GM04504 (cell line): Measurements from ENCODE around the gene SH3GL2.
"Not testable (repeated sequence)": the region's sequence is repeated elsewhere in the genome, so short reads cannot be mapped to it uniquely, and the experiment has no call there.

Source experiments
- DNase-seq: peaks from one replicate; pipeline ENCODE4 v3.0.0-alpha.2; 2012; ENCODE audit warnings: low read depth

SH3GL2 gene

DNA sequence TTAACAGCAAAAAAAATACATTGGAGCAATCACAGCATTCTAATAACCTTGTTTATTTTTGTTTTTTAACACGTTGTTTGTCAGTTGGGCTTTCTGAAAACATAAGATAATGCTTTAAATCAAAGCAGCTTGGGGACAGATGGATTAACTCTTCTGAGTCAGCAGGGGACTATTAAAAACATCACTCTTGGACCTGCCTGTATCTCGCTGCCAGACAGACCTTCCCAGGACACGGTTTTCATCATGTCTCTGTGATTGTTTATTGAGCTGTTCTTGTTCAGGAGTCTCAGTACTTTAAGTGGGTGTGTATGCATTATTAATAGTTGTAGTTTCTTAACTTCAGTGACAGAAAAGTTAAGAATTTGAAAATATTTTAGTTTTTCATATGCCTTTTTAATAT, 173.2 kb downstream of the SH3GL2 start:
- no peak for DNase-seq

GRCh38 chr9:17757816-17758215, 178.9 kb downstream of the SH3GL2 start:
- no peak for DNase-seq

- DNase-seq = no peak
Measured at GRCh38 chr9:17760250-17760649, 181.4 kb downstream of the SH3GL2 start.

GRCh38 chr9:17761984-17762676, 183.3 kb downstream of the SH3GL2 start:
- DNase-seq = no peak

DNA sequence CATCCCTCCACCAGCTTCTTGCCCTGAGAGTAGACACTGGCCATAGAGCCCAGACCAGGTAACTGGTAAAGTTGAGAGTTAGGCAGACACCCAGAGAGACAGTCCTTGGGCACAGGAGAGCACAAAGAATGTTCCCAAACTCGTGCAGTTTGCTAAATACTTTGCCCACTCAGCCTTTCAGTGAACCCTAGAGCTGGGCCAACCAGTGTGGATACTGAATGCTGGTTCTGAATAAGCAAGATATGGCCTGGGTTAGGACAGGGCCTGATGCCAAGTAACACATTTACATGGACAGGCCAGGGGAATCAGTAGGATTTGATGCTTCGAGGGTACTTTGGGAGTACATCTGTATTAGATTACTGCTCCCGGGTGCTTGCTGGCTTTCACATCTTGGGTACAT, 185.4 kb downstream of the SH3GL2 start:
- no peak for DNase-seq

DNA sequence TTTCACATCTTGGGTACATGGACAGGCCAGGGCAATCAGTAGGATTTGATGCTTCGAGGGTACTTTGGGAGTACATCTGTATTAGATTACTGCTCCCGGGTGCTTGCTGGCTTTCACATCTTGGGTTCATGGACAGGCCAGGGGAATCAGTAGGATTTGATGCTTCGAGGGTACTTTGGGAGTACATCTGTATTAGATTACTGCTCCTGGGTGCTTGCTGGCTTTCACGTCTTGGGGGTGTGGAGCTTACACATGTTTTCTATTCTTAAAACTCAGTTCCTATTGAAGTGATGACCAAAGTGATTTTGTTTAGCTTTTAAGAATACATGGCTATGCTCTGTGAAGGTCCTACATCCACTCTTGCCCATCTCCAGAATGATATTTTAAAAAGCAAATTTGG, 186.3 kb downstream of the SH3GL2 start:
- DNase-seq = not testable (repeated sequence)

DNA sequence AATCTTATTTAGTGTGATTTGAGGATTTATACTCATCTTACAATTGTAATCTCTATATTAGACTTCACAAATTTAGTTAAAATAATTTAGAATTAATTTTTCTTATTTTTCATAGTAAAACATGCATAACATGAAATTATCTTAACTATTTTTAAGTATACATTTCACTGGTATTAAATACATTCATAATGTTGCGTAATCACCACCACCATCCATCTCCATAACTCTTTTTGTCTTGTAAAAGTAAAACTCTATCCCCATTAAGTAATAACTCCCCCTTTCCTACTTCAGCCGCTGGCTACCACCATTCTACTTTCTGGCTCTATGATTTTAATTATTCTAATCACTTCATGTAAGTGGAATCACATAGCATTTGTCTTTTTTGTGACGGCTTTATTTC, 193.4 kb downstream of the SH3GL2 start:
- DNase-seq = no peak

DNA sequence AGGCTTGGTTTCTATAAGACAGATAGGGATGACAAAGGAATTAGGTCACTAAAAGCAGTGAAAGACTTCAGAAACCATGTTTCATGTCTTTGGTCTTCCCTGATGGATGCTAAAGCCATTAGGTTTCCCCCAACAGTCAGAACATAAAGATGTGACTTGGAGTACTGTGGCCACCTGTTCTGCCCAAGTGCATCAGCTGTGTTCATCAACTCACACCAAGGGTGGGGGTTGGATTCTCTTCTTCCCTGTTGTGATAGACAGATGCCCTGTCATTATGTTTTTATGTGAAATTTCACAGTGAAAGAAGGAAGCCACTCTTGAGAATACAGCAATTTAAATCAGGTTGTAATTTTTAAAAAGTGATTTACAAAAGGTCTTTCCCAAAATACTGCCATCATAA, 196.8 kb downstream of the SH3GL2 start:
- no peak for DNase-seq

DNA sequence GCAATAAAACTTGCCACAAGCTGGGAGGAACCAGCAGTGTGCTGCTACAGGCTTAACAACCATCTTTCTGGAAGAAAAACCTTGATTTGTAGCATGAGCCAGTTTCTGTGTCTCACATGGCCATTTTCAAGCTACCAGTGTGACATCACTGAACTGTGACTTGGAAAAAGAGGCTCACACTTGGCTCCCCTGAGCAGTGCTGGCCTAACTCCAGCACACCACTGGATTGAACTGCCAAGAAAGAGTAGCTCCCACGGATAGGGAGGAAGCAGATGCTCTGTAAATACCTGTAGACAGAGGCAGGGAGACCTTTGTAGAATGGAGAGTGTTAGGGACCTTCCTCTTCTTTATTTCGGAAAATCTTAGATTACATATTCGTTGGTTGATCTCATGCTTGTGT, 197.9 kb downstream of the SH3GL2 start:
- DNase-seq = no peak

DNA sequence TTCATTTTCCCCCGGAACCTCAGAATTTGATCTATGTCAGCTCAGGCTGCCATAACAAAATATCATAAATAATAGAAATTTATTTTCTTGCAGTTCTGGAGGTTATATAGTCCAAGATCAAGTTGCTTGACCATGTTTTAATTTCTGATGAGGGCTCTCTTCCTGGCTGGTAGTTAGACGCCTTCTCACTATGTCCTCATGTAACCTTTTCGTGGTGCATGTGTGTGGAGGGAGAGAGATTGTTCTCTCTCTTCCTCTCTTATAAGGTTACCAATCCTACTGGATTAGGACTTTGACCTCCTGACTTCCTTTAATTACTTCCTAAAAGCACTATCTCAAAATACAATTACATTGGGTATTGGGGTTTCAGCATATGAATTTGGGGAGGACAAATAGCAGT, 198.6 kb downstream of the SH3GL2 start:
- no peak for DNase-seq

DNA sequence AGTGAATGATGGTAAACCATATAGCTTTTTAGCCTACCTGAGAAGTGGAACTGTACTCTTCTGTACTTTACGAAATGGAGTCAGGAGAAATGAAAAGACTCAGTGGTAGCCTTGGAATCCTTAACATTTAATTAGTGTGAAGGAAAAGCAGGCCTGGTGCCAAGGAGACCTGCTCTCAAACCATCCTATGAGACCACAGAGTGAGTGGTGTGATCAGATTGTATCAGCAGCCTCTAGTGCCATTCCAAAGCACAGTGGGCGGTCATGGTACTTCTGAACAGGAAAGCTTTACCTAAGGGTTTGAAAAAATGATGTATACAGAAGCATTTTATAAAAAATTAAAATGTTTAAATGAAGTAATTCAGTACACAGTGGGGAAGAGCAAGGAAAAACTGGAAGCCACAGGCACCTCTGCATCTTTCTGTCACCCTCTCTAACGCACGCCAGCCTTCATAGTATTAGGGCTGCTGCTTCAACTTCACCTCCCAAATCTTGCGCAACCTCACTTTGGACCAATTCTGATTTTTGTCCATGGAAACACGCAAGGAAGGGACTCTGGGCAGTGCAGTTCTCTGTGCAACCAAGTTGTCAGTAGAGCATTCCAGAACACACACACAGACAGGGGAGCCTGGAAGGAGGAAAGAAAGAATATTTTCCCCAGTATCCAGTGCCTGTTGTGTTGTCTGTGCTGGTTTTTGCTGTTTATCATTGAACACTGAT, 203.7 kb downstream of the SH3GL2 start:
- DNase-seq = no peak

DNA sequence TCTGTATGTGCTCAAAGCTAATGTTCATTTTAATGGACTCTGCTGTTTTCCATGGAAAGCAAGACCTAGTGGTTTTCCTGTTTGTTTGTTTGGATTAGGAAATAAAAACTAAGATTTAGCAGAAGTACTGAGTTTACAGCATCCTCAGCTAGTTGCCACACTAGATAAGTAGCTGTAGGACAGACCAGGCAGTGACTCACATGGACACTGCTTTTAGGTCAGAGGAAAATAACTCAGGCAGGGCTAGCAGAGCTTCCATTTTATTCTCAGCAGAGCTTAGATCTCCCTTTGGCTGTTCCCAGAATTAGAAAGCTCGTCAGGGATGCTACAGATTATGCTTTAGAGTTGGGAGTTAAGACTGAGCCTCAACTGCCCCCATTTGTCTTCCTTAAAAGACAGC, 204.4 kb downstream of the SH3GL2 start:
- no peak for DNase-seq

- DNase-seq = no peak
Measured at GRCh38 chr9:17789316-17789715, 210.4 kb downstream of the SH3GL2 start.

GRCh38 chr9:17793713-17794622, 215.1 kb downstream of the SH3GL2 start:
- DNase-seq = no peak

DNA sequence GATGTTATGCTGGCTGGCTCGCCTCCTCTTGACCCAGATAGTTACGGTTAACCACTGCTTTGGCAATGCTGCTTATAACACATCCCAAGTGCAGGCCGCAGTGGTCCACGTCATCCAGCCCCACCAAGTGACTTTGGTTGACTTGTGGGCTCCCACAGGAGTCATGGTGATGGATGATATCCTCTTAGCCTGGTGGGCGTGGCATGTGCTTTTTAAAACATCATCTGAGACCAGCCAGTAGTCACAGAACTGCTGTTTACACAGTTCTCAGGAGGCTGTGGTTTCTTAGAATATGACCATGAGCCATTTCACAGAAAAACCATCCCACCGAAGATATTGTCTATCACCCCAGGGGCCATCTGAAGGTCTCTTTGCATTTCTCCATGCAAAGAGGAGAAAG, 216.9 kb downstream of the SH3GL2 start:
- no peak for DNase-seq

DNA sequence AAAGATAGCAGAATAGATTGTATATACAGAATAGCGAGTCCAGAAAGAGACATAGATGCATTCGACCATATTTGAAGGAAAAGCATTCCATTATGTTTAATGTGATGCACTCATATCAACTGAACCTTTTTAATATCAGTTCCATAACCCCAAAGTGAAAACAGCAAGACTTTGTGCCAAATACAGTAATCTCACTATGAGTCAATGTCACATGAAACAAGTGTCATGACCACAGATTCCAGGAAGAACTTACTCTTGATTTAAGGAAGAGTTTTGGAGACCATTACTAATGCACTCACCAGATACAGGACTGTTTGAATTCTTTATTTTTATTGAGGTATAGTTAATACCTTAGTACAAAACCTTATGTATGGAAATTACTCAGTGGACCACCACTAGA, 220.5 kb downstream of the SH3GL2 start:
- no peak for DNase-seq

DNA sequence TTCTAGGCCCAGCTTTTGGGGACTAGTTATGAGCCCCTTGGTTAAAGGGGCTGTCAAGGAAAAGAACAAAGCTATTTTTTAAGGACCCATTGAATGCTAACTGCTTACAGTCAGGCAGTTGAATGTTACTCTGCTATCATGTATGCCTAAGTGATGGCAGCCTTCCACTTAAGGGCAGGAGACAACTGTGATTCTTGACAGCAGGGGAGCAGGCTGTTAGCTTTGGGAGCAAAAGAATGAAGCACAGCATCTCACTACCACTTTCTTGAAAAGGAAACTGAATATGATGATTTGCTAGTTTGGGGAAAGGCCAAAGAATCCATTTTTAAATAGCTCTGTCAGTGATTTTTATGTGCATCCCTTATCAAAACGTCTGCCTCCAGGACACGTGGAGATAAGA, 221.6 kb downstream of the SH3GL2 start:
- no peak for DNase-seq

- DNase-seq = no peak
Measured at GRCh38 chr9:17802249-17802857, 223.5 kb downstream of the SH3GL2 start.

GRCh38 chr9:17807613-17808282, 228.9 kb downstream of the SH3GL2 start:
- DNase-seq = no peak

DNA sequence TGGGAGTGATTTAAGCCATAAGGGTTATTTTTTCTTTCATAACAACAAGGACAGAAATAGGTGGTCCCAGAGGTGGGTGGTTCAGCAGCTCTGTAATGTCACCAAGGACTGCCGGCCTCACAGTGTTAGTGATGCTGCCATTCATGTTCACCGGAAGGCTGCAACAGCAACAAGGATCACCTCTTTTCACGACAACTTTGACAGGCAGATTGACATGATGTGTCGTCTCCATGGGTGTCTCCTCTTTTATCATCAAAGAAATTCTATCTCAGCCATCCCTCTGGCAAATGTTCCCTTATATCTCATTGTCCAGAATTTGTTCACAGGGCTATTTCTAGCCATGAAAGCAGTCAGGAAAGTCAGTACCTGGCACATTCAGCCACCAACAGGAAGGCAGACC, 231.5 kb downstream of the SH3GL2 start:
- no peak for DNase-seq

GRCh38 chr9:17810728-17811571, 232.1 kb downstream of the SH3GL2 start:
- DNase-seq = peak; percentile 30
